ENCODE data around the gene PRCC. TPM values are rescaled to one million over a fixed set of nuclear protein-coding genes. Genes with fewer than 3 reads are reported as not detected.

Gene PRCC
- total and polyA plus RNA-seq, 10 donors, result 39.1 to 64.6 (median 55.7) TPM

DNA sequence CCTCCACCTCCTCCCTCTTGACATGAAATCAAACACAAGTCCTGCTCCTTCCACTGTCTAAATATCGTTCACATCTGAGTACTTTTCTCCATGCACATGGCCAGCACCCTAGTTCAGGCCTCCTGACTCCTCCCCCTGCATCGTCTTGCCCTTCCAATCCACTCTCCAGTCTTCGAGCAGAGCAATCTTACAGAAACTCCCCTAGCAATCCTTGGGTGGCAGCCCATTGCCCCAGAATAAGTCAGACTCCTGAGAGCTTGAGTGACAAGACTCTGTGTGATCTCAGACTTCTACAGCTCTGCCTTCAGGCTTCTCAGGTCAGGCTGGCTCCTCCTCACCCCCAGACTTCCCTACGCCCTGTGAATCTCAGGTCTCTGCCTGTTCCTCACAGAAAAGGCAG is 43.8 kb downstream of the PRCC start:
- H3K27me3 ChIP-seq (replicated peaks in 1 of 7), result peaks cover 0 to 10% (median 0%) of the 10 kb centered on the region in 7 donors
- no peak for DNase-seq
- 74 to 87% (median 75%) methylated on average over 4 of the region's 4 CpGs for WGBS, 5 donors
- H3K27ac ChIP-seq, result no peak overlapping the region
- H3K36me3 ChIP-seq, result peaks cover 0 to 30% (median 0%) of the 10 kb centered on the region in 6 donors
- H3K4me3 ChIP-seq, result no peak overlapping the region
- H3K9me3 ChIP-seq, result no peaks in the 10 kb centered on the region
- peaks cover 3 to 62% (median 39%) of the 10 kb centered on the region in 6 donors for H3K4me1 ChIP-seq
- no peak for TF ChIP-seq POLR2A (IDR thresholded peaks at IDR 0.05)
- no peak for TF ChIP-seq CTCF (IDR thresholded peaks at IDR 0.05 in 8 of 11, conservative IDR thresholded peaks at IDR 0.05 in 3 of 11)
- no peak for TF ChIP-seq POLR2AphosphoS5 (IDR thresholded peaks at IDR 0.05)
- intact Hi-C loops (cut with DNase I; ENCODE audit: low total_unique reads), result no loop called here

DNA sequence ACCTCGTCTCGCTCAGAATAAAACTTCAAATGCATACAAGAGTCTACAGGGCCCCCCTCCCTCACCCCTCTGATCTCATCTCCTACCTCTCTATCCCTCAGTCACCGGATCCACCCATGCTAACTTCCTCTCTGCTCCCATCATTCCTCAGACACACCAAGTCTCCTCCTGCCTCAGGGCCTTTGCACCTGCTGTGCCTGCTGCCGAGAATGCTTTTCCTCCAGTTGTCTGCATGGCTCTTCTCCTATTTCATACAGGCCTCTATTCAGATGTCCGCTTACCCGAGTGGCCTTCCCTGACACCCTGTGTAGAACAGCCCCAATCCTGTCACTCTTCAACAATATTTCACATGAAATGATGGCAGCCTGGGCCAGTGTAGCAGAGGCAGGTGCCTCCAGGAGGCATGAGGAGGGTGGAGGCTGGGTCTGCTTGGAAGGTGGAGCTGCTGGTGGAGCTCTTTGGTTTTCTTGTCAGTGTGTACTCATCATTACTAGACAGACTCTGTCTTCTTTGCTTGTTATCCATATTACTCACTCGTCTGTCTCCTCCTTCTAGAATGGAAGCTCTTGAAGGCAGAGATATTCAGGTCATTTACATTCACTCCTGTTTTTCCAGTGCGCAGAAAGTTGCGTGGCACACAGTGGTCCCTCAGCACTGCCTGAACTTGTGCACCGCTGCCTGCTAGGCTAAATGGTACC is 45.1 kb downstream of the PRCC start:
- DNase-seq, result no peak
- Histone ChIP-seq H3K27me3 (replicated peaks in 1 of 7) (peaks cover 0 to 10% (median 0%) of the 10 kb centered on the region in 7 donors), H3K4me1 (peaks cover 7 to 66% (median 46%) of the 10 kb centered on the region in 6 donors), H3K9me3 (no peaks in the 10 kb centered on the region), H3K27ac (no peak overlapping the region), H3K36me3 (peaks cover 0 to 19% (median 0%) of the 10 kb centered on the region in 6 donors), H3K4me3 (no peak overlapping the region)
- TF ChIP-seq CTCF (IDR thresholded peaks at IDR 0.05 in 8 of 11, conservative IDR thresholded peaks at IDR 0.05 in 3 of 11) (no peak), POLR2AphosphoS5 (IDR thresholded peaks at IDR 0.05) (no peak), POLR2A (IDR thresholded peaks at IDR 0.05) (no peak)
- intact Hi-C loops (cut with DNase I; ENCODE audit: low total_unique reads), result no loop called here
- WGBS, 5 donors, result 94 to 98% (median 97%) methylated on average over 10 of the region's 10 CpGs

DNA sequence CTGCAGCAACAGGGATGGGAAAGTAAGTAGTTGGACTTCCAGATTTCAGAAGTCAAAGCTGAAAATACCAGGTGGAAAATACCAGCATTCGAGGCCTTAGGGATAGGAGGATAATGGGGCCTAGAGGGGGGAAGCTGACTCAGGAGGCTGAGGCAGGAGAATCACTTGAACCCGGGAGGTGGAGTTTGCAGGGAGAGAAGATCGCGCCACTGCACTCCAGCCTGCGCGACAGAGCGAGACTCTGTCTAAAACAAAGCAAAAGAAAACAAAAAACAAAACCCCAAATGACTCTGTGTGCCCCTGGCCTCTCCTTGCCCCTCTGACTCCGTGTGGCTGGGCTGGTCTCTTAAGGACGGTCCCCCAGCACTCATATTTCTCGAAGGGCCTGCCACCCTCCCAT is 46.0 kb downstream of the PRCC start:
- DNase-seq, result no peak
- peaks cover 7 to 62% (median 48%) of the 10 kb centered on the region in 6 donors for H3K4me1 ChIP-seq
- intact Hi-C loops (cut with DNase I; ENCODE audit: low total_unique reads), result no loop called here
- TF ChIP-seq CTCF (IDR thresholded peaks at IDR 0.05 in 8 of 11, conservative IDR thresholded peaks at IDR 0.05 in 3 of 11) (no peak), POLR2AphosphoS5 (IDR thresholded peaks at IDR 0.05) (no peak), POLR2A (IDR thresholded peaks at IDR 0.05) (no peak)
- H3K4me3 ChIP-seq, result peak overlapping the region in 7 of 8 donors; percentile 4 to 71 (median 45)
- peaks cover 0 to 19% (median 0%) of the 10 kb centered on the region in 6 donors for H3K36me3 ChIP-seq
- H3K27ac ChIP-seq, result peak overlapping the region in 5 of 8 donors; percentile 45 to 93 (median 88)
- H3K27me3 ChIP-seq (replicated peaks in 1 of 7), result peaks cover 0 to 10% (median 0%) of the 10 kb centered on the region in 7 donors
- WGBS, 5 donors, result 55 to 71% (median 62%) methylated on average over 10 of the region's 10 CpGs
- no peaks in the 10 kb centered on the region for H3K9me3 ChIP-seq

Measured in spleen (tissue), 11 donors.